K562 (cell line): ENCODE data around the gene DAW1. TPM values are rescaled to one million over a fixed set of nuclear protein-coding genes. Genes with fewer than 3 reads are reported as not detected.

ENCODE experiments used
- ATAC-seq: fragments of 200-7000 bp; cut with Tn5 transposase; 3 replicates; pipeline ENCODE4 v1.9.1; 2020; ENCODE audit warnings: moderate library complexity
- BruUV-seq: library from RNA; stranded (reverse); fragments of 400-500 nt; replicated peaks from 2 replicates; lab custom pipeline; 2021; lab: Mats Ljungman, UMichigan
- CTCF ChIA-PET: fragments of 300-600 bp; formaldehyde crosslinking; extraction: SDS; loops from one replicate; lab custom pipeline; 2021; ENCODE audit warnings: low intra/inter-chr PET ratio; lab: Yijun Ruan, JAX
- POLR2A ChIA-PET: fragments of 300-600, 350-650 bp; sonication (Branson Sonifier 250); formaldehyde crosslinking; extraction: SDS; loops from one replicate; lab custom pipeline; 2021; ENCODE audit warnings: antibody characterized with exemption, inconsistent platforms; lab: Yijun Ruan, JAX
- DNase-seq, 4 experiments: peaks; one replicate each; pipeline versions ENCODE4 v3.0.0 to v3.0.0-alpha.2; 2011 to 2018; ENCODE audit warnings: low spot score in 3 of 4, mixed read lengths in 3 of 4; ENCODE audit errors: extremely low read depth in 1 of 4
- FAIRE-seq: peaks from 2 replicates; lab custom pipeline; 2011; peaks lifted over from hg19 to GRCh38; lab: Jason Lieb, UNC
- H2AFZ ChIP-seq: 2 replicates; pipeline ENCODE4 v1.6.0; 2011; ENCODE audit warnings: low read depth, low read length, control low read depth, inconsistent platforms
- H3K27ac ChIP-seq: fragments of 200-600 bp; 3 replicates; pipeline ENCODE4 v1.8.0; 2011; ENCODE audit warnings: low read depth, mild to moderate bottlenecking, control low read depth, inconsistent platforms, low read length, moderate library complexity, mixed read lengths; ENCODE audit errors: extremely low read depth
- H3K27me3 ChIP-seq, 2 experiments: fragments of 300-600 bp in 1 of 2; 2 replicates in 1 of 2; 3 replicates in 1 of 2; pipeline versions ENCODE4 v1.6.0 to v1.8.0; 2011; ENCODE audit warnings: inconsistent platforms in 2 of 2, low read length in 2 of 2, mild to moderate bottlenecking in 1 of 2, mixed read lengths in 1 of 2, moderate library complexity in 1 of 2; ENCODE audit not compliant: control insufficient read depth in 2 of 2, insufficient read depth in 2 of 2
- H3K36me3 ChIP-seq: fragments of 300-600 bp; 3 replicates; pipeline ENCODE4 v1.8.0; 2011; ENCODE audit warnings: mild to moderate bottlenecking, low read length, inconsistent platforms; ENCODE audit not compliant: control insufficient read depth, insufficient read depth
- H3K4me1 ChIP-seq, 2 experiments: fragments of 200-600 bp in 1 of 2; replicated peaks in 1 of 2; 2 replicates in 1 of 2; 3 replicates in 1 of 2; pipeline versions ENCODE4 v1.5.1 to v1.8.0; 2011; ENCODE audit warnings: inconsistent platforms in 2 of 2, low read length in 2 of 2, mild to moderate bottlenecking in 1 of 2, mixed read lengths in 1 of 2, moderate library complexity in 1 of 2; ENCODE audit not compliant: control insufficient read depth in 2 of 2, insufficient read depth in 2 of 2
- H3K4me2 ChIP-seq: 2 replicates; pipeline ENCODE4 v1.6.1; 2011; ENCODE audit warnings: low read length, control low read depth, inconsistent platforms, mixed read lengths; ENCODE audit not compliant: insufficient read depth
- H3K4me3 ChIP-seq: fragments of 200-600 bp; sonication (generic), shearing (Covaris generic); 2 replicates; pipeline ENCODE4 v1.5.1; 2016; ENCODE audit warnings: control low read depth, inconsistent platforms
- H3K79me2 ChIP-seq: fragments of 200-600 bp; 3 replicates; pipeline ENCODE4 v1.8.0; 2011; ENCODE audit warnings: low read length, inconsistent platforms; ENCODE audit not compliant: control insufficient read depth, insufficient read depth
- H3K9ac ChIP-seq, 2 experiments: 2 replicates each; pipeline versions ENCODE4 v1.6.0 to v1.6.1; 2011; ENCODE audit warnings: low read depth in 2 of 2, low read length in 2 of 2, control low read depth in 1 of 2, inconsistent platforms in 1 of 2, mild to moderate bottlenecking in 1 of 2, mixed read lengths in 1 of 2; ENCODE audit not compliant: insufficient read depth in 1 of 2
- H3K9me1 ChIP-seq: one replicate; pipeline ENCODE4 v1.6.0; 2011; ENCODE audit warnings: inconsistent platforms, mild to moderate bottlenecking, low read length, moderate library complexity; ENCODE audit not compliant: control insufficient read depth, insufficient read depth
- H3K9me3 ChIP-seq: replicated peaks from 2 replicates; pipeline ENCODE4 v1.5.1; 2011; ENCODE audit warnings: low read depth, low read length, inconsistent platforms; ENCODE audit not compliant: control insufficient read depth, insufficient read depth
- H4K20me1 ChIP-seq: replicated peaks from 2 replicates; pipeline ENCODE4 v1.6.1; 2011; ENCODE audit warnings: low read length, inconsistent platforms, mixed read lengths; ENCODE audit not compliant: control insufficient read depth, insufficient read depth
- CHCHD3 ChIP-seq: fragments of 250-450 bp; sonication (Bioruptor Pico); IDR thresholded peaks from 2 replicates; pipeline ENCODE4 v2.1.2; 2022; ENCODE audit warnings: mild to moderate bottlenecking
- EP300 ChIP-seq: IDR thresholded peaks from 2 replicates; pipeline ENCODE4 v1.6.1; 2012; ENCODE audit warnings: low read length, improper control_type of control experiment
- FOXA1 ChIP-seq: fragments of 450-650 bp; IDR thresholded peaks from 2 replicates; pipeline ENCODE4 v1.6.1; 2016; ENCODE audit warnings: mild to moderate bottlenecking, borderline replicate concordance
- MTA2 ChIP-seq: fragments of 450-650 bp; IDR thresholded peaks from 2 replicates; pipeline ENCODE4 v1.6.1; 2016; ENCODE audit warnings: low read depth
- NR2C2 ChIP-seq, 2 experiments: fragments of 200-800 bp in 1 of 2; sonication (Bioruptor generic) in 1 of 2; sonication (generic) in 1 of 2; formaldehyde crosslinking in 1 of 2; IDR thresholded peaks; 2 replicates each; pipeline versions ENCODE4 v1.6.1 to v1.8.0; 2016 to 2022; ENCODE audit warnings: mild to moderate bottlenecking in 1 of 2, missing compliant biosample characterization in 1 of 2, missing genetic modification characterization in 1 of 2, missing genetic modification reagents in 1 of 2
- PTRF ChIP-seq: fragments of 450-650 bp; IDR thresholded peaks from 2 replicates; pipeline ENCODE4 v1.6.1; 2016; ENCODE audit warnings: mild to moderate bottlenecking, missing genetic modification characterization, missing compliant biosample characterization
- ZEB2 ChIP-seq: fragments of 450-650 bp; IDR thresholded peaks from 2 replicates; pipeline ENCODE4 v1.6.1; 2016
- ZNF124 ChIP-seq: sonication (generic); formaldehyde crosslinking; IDR thresholded peaks from 2 replicates; pipeline ENCODE4 v1.8.1; 2022; ENCODE audit warnings: missing genetic modification reagents
- ZNF444 ChIP-seq: fragments of 250-450 bp; sonication (Bioruptor Pico); IDR thresholded peaks from 2 replicates; pipeline ENCODE4 v1.4.0; 2020; ENCODE audit warnings: mild to moderate bottlenecking, moderate library complexity
- ZNF589 ChIP-seq: fragments of 200-800 bp; sonication (Bioruptor generic); IDR thresholded peaks from 2 replicates; pipeline ENCODE4 v1.6.1; 2016; ENCODE audit warnings: low read depth, missing genetic modification characterization, missing compliant biosample characterization
- ZNF668 ChIP-seq: fragments of 250-450 bp; sonication (Bioruptor Pico); IDR thresholded peaks from 2 replicates; pipeline ENCODE4 v1.8.0; 2022; ENCODE audit warnings: mild to moderate bottlenecking, inconsistent platforms
- ZNF77 ChIP-seq: fragments of 250-450 bp; sonication (Bioruptor Pico); IDR thresholded peaks from 2 replicates; pipeline ENCODE4 v1.5.0; 2020
- WGBS: fragments of 100-300 bp; shearing (Covaris generic); methylation state at CpG from one replicate; pipeline ENCODE4 v1.1.6; 2016; ENCODE audit warnings: low coverage, mixed read lengths; ENCODE audit not compliant: insufficient coverage; ENCODE audit errors: missing lambda C conversion rate; 5-methylcytosine and 5-hydroxymethylcytosine counted together
- in situ Hi-C: fragments of 300-500 bp; cut with MboI; formaldehyde crosslinking; loops from 4 replicates; pipeline ENCODE4 v1.15.0; 2018; ENCODE audit warnings: inconsistent platforms, mixed read lengths
- intact Hi-C: fragments of 100-400 bp; cut with micrococcal nuclease; formaldehyde crosslinking; loops from 2 replicates; pipeline ENCODE4 v1.14.2; 2022
- polyA plus RNA-seq, 8 experiments: library from polyadenylated mRNA; depleted of rRNA in 4 of 8; stranded (reverse) in 5 of 8; unstranded in 3 of 8; fragments of >200 nt; fragmentation: Nextera tagmentation in 2 of 8; fragmentation: Illumina TruSeq in 1 of 8; extraction: Ambion mirVana in 2 of 8; extraction: Trizol in 1 of 8; gene quantifications; 2 replicates each; pipeline versions ENCODE4 v1.2.1 to v1.2.3, GENCODE V29; 2011 to 2014; ENCODE audit warnings: inconsistent platforms in 1 of 8, missing spikeins in 1 of 8
- total RNA-seq, 7 experiments: library from RNA; depleted of rRNA in 6 of 7; stranded (reverse); fragments of >200 nt in 6 of 7; fragmentation: Illumina TruSeq in 2 of 7; extraction: Trizol in 2 of 7; gene quantifications; 2 replicates each; pipeline versions ENCODE4 v1.2.1 to v1.2.3, GENCODE V29; 2011 to 2021; ENCODE audit warnings: low replicate concordance in 1 of 7

Gene DAW1
- total and polyA plus RNA-seq, 9 of the 15 experiments (the other 6 are each of a cell fraction or from before 2014, with no cell fraction given), result not detected

DNA sequence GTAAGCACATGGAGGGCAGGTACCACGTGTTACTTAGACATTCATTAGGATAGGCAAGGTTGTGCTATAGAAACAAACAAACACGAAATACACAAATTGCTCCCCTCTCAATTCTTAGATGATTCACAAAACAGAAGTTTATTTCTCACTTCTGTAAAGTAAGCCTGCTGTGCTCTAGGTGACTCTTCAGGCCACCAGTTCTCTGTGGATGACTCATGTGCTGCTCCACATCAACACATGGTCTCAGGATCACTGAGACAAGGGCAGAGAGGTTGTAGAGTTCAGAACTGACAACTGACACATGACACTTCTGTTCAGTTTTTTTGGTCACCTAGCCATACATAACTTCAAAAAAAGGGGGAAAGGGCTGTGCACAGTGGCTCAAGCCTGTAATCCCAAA is 70.6 kb downstream of the DAW1 start:
- Histone ChIP-seq H3K4me1 (no peaks in the 10 kb centered on the region), H3K9me1 (no peaks in the 10 kb centered on the region), H3K9ac (no peak overlapping the region), H3K79me2 (no peaks in the 10 kb centered on the region), H3K4me3 (no peak overlapping the region), H3K9me3 (0 out of 2 replicates have a peak, but pooled peaks cover 3% of the 10 kb centered on the region), H3K4me2 (no peak overlapping the region), H3K36me3 (no peaks in the 10 kb centered on the region), H4K20me1 (no peaks in the 10 kb centered on the region), H2AFZ (no peak overlapping the region), H3K27ac (no peak overlapping the region), H3K27me3 (no peaks in the 10 kb centered on the region)
- ATAC-seq, result no peak
- in situ Hi-C loops (no loop called here), intact Hi-C loops (no loop called here)
- ChIA-PET CTCF (no interaction called here), POLR2A (no interaction called here)
- FAIRE-seq, result no peak
- no peak for TF ChIP-seq ZNF668 (CRISPR knock-in tag)
- TF ChIP-seq ZNF77 (CRISPR knock-in tag), result no peak
- no peak for TF ChIP-seq ZNF124 (CRISPR knock-in tag)
- no peak for TF ChIP-seq MTA2
- TF ChIP-seq PTRF, result no peak
- no peak for TF ChIP-seq FOXA1
- TF ChIP-seq ZNF444, result no peak
- TF ChIP-seq ZEB2, result no peak
- TF ChIP-seq EP300, result no peak
- no peak for TF ChIP-seq ZNF589
- TF ChIP-seq NR2C2 (CRISPR knock-in tag; IDR thresholded peaks at IDR 0.05), result no peak
- TF ChIP-seq NR2C2 (tag; IDR thresholded peaks at IDR 0.05), result no peak
- no peak for TF ChIP-seq CHCHD3 (CRISPR knock-in tag)
- DNase-seq, result no peak
- 4% methylated on average over 2 of the region's 2 CpGs for WGBS
- BruUV-seq, result no TSS peak
